ENCODE measurements around the gene SEC14L2.

DNA sequence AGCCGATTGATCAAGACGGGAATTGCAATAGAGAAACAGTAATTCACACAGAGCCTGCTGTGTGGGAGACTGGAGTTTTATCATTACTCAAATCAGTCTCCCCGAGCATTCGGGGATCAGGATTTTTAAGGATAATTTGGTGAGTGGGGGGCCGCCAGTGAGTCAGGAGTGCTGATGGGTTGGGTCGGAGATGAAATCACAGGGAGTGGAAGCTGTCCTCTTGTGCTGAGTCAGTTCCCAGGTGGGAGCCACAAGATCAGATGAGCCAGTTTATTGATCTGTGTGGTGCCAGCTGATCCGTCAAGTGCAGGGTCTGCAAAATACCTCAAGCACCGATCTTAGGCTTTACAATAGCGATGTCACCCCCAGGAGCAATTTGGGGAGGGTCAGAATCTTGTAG, 44.3 kb downstream of the SEC14L2 start:
- TF ChIP-seq, protein P1, sequence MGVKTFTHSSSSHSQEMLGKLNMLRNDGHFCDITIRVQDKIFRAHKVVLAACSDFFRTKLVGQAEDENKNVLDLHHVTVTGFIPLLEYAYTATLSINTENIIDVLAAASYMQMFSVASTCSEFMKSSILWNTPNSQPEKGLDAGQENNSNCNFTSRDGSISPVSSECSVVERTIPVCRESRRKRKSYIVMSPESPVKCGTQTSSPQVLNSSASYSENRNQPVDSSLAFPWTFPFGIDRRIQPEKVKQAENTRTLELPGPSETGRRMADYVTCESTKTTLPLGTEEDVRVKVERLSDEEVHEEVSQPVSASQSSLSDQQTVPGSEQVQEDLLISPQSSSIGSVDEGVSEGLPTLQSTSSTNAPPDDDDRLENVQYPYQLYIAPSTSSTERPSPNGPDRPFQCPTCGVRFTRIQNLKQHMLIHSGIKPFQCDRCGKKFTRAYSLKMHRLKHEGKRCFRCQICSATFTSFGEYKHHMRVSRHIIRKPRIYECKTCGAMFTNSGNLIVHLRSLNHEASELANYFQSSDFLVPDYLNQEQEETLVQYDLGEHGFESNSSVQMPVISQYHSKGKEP (tag by site-specific recombination; IDR thresholded peaks at IDR 0.05) = no peak
- TF ChIP-seq, protein P2, sequence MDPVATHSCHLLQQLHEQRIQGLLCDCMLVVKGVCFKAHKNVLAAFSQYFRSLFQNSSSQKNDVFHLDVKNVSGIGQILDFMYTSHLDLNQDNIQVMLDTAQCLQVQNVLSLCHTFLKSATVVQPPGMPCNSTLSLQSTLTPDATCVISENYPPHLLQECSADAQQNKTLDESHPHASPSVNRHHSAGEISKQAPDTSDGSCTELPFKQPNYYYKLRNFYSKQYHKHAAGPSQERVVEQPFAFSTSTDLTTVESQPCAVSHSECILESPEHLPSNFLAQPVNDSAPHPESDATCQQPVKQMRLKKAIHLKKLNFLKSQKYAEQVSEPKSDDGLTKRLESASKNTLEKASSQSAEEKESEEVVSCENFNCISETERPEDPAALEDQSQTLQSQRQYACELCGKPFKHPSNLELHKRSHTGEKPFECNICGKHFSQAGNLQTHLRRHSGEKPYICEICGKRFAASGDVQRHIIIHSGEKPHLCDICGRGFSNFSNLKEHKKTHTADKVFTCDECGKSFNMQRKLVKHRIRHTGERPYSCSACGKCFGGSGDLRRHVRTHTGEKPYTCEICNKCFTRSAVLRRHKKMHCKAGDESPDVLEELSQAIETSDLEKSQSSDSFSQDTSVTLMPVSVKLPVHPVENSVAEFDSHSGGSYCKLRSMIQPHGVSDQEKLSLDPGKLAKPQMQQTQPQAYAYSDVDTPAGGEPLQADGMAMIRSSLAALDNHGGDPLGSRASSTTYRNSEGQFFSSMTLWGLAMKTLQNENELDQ (tag by site-specific recombination; IDR thresholded peaks at IDR 0.05; ENCODE audit: low read depth) = no peak
- TF ChIP-seq, protein P3, sequence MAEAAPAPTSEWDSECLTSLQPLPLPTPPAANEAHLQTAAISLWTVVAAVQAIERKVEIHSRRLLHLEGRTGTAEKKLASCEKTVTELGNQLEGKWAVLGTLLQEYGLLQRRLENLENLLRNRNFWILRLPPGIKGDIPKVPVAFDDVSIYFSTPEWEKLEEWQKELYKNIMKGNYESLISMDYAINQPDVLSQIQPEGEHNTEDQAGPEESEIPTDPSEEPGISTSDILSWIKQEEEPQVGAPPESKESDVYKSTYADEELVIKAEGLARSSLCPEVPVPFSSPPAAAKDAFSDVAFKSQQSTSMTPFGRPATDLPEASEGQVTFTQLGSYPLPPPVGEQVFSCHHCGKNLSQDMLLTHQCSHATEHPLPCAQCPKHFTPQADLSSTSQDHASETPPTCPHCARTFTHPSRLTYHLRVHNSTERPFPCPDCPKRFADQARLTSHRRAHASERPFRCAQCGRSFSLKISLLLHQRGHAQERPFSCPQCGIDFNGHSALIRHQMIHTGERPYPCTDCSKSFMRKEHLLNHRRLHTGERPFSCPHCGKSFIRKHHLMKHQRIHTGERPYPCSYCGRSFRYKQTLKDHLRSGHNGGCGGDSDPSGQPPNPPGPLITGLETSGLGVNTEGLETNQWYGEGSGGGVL (tag by site-specific recombination; IDR thresholded peaks at IDR 0.05) = no peak
- TF ChIP-seq, protein P4, sequence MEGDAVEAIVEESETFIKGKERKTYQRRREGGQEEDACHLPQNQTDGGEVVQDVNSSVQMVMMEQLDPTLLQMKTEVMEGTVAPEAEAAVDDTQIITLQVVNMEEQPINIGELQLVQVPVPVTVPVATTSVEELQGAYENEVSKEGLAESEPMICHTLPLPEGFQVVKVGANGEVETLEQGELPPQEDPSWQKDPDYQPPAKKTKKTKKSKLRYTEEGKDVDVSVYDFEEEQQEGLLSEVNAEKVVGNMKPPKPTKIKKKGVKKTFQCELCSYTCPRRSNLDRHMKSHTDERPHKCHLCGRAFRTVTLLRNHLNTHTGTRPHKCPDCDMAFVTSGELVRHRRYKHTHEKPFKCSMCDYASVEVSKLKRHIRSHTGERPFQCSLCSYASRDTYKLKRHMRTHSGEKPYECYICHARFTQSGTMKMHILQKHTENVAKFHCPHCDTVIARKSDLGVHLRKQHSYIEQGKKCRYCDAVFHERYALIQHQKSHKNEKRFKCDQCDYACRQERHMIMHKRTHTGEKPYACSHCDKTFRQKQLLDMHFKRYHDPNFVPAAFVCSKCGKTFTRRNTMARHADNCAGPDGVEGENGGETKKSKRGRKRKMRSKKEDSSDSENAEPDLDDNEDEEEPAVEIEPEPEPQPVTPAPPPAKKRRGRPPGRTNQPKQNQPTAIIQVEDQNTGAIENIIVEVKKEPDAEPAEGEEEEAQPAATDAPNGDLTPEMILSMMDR (tag by site-specific recombination; IDR thresholded peaks at IDR 0.05) = no peak

Measured in HEK293 (cell line).